Lung microvascular endothelial cell (primary cell): ENCODE results near the gene OPN1MW2. TPM values are rescaled to one million over a fixed set of nuclear protein-coding genes. Genes with fewer than 3 reads are reported as not detected.
"Not testable (repeated sequence)": the region's sequence is repeated elsewhere in the genome, so short reads cannot be mapped to it uniquely, and the experiment has no call there.

ENCODE experiments used
- DNase-seq, 2 donors: peaks; one replicate each; pipeline versions ENCODE4 v3.0.0 to v3.0.0-alpha.2; 2010; ENCODE audit warnings: low read depth in 2 of 2
- total RNA-seq: library from RNA; depleted of rRNA; stranded (reverse); fragments of >200 nt; gene quantifications from 2 replicates; pipeline ENCODE4 v1.2.1, GENCODE V29; 2014

The OPN1MW2 gene
- total RNA-seq = not detected in 2 replicates

DNA sequence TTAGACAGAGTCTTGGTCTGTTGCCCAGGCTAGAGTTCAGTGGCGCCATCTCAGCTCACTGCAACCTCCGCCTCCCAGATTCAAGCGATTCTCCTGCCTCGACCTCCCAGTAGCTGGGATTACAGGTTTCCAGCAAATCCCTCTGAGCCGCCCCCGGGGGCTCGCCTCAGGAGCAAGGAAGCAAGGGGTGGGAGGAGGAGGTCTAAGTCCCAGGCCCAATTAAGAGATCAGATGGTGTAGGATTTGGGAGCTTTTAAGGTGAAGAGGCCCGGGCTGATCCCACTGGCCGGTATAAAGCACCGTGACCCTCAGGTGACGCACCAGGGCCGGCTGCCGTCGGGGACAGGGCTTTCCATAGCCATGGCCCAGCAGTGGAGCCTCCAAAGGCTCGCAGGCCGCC, at the start of gene OPN1MW2:
Gene OPN1MW2, plus strand, starts transcription at position 301 of the 400 bp plus-strand sequence. Its CDS starts 60 bp downstream, at position 361.
- not testable (repeated sequence) for DNase-seq

DNA sequence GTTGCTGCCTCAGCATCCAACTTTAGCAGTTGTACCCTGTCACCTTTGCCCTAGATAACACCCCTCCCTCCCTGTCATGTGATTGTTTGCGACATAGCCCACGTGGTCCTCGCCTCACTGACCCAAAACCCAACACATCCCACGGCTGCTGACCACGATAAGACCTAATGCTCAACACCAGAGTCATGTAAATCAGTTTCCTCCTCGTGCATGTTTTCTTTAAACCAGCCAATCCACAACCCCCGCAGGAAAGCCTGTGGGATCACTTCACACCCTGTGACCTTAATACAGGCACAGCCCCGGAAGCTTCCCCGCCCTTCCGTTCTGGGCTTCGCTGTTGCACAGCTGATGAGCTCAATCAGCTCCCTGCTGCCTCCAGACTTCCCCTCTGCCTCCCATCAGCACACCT, 47.0 kb upstream of the OPN1MW2 start:
- DNase-seq = not testable (repeated sequence)

DNA sequence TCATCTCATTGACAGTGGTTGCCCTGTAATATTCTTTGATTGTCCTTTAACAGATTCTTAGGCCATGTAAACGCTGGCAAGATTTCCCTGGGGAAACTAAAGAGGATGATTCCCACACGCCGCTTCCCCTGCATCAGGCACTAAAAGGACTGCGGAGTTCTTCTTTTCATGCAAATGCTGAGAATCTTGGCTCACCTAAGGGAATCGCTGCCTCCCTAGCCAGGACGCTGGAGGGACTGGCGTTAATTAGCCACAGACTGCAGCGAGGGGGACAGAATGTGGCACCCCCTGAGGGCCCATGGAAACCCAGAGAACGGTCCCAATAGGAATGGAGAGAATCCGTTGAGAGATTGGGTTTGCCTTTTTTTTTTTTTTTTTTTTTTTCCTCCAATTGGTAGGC, 45.2 kb upstream of the OPN1MW2 start:
- DNase-seq = not testable (repeated sequence)

DNA sequence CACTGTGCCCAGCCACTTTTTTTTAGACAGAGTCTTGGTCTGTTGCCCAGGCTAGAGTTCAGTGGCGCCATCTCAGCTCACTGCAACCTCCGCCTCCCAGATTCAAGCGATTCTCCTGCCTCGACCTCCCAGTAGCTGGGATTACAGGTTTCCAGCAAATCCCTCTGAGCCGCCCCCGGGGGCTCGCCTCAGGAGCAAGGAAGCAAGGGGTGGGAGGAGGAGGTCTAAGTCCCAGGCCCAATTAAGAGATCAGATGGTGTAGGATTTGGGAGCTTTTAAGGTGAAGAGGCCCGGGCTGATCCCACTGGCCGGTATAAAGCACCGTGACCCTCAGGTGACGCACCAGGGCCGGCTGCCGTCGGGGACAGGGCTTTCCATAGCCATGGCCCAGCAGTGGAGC, 37.3 kb upstream of the OPN1MW2 start, which contains the start of gene OPN1MW:
Gene OPN1MW, plus strand, starts transcription at position 301 of the 400 bp plus-strand sequence. Its CDS starts 82 bp downstream, at position 383.
- DNase-seq = not testable (repeated sequence)

DNA sequence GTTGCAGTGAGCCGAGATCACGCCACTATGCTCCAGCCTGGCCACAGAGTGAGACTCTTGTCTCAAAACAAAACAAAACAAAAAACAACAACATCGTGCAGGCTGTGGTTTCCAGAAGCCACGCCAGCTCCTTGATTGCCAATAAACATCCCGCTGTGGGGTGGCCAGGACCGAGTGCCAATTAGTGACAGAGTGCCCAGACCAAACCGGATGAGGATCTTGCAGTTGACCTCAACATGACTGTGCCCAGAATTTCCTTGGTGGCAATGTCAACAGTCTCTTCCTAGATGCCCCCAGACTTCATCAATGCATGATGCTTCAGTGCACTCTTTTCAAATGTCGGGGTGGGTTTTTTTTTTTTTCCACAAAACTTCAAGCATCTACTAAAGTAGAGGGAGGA, 35.8 kb upstream of the OPN1MW2 start:
- DNase-seq = not testable (repeated sequence)

DNA sequence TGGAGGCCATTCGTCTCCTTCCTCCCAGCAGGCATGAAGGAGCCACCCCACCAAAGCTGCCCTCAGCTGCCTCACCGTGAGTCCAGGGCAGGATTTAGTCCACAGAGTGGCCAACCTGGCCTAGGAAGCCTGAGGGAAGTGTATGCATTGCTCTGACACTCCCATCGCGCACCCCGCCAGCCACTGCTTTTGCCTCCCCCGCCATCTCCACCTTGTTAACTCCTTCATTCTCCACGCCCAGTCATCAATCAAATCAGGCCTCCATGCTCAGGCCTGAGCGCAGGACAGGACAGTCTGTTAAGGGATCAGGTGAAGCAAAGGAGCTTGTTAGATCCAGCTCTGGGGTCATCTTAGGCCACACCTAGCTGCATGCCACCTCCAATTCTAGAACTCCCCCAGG, 26.7 kb upstream of the OPN1MW2 start:
- not testable (repeated sequence) for DNase-seq

DNA sequence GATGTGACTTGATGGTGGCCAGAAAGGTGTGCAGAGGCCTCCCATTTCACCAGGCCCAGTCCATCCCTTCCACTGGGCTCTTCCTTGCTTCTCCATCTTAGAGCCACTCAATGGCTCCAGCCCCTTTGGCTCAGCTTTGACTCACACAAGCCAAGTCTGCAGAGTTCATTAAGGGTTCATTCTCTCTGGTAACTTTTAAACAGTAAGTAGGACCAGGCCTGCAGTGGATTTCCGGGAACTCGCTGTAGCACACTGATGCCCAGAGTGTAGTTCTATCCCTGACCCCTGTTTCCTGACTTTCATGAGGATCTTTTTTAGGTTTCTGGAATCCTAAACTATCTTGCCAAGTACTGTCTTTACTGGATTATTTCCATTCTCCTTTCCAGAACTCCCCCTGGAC, 25.2 kb upstream of the OPN1MW2 start:
- not testable (repeated sequence) for DNase-seq

DNA sequence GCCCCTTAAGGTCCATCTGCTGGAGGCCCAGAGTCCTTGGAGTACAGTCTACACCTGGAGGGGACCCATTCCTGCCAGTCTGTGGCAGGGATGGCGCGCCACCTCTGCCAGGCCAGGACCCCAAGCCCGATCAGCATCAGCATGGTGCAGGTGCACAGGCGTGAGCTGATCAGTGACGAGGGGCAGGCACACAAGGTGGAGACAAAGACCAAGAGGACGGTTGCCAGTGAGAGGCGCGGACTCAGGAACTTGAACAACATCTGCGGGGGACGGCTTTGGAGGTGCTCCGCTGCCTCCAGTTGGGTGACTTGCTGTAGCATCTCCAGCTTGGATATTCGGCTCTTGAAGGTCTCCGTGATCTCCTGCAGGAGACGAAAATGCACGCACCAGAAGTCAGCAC, 23.1 kb upstream of the OPN1MW2 start:
- not testable (repeated sequence) for DNase-seq

DNA sequence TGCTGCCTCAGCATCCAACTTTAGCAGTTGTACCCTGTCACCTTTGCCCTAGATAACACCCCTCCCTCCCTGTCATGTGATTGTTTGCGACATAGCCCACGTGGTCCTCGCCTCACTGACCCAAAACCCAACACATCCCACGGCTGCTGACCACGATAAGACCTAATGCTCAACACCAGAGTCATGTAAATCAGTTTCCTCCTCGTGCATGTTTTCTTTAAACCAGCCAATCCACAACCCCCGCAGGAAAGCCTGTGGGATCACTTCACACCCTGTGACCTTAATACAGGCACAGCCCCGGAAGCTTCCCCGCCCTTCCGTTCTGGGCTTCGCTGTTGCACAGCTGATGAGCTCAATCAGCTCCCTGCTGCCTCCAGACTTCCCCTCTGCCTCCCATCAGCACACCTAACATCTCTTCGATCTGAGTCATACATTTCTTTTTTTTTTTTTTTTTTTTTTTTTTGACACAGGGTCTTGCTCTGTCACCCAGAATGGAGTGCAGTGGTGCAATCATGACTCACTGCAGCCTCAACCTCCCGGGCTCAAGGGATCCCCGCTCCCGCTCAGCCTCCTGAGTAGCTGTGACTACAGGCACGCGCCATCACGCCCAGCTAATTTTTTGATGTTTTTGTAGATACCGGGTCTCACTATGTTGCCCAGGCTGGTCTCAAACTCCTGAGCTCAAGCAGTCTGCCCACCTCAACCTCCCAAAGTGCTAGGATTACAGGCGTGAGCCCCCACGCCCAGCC, 9.7 kb upstream of the OPN1MW2 start:
- DNase-seq = not testable (repeated sequence)

DNA sequence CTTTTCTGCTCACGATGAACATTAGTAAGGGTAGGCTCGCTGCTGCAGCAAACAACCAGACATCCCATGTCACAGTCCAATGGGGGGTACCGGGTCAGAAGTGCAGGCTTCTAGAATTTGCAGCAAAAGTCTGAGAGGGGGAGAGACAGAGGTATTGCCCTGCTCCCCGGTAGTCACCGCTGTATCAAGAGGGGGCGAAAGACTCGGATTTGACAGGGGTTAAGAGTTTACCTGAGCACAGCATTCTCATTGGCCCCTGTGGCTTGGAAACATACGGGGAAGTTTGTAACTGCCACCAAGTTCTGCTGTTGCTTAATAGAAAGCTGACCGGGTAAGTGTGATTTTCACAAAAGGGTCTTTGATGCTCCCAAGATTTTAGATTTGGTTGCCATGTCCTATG, 8.5 kb upstream of the OPN1MW2 start:
- DNase-seq = not testable (repeated sequence)

DNA sequence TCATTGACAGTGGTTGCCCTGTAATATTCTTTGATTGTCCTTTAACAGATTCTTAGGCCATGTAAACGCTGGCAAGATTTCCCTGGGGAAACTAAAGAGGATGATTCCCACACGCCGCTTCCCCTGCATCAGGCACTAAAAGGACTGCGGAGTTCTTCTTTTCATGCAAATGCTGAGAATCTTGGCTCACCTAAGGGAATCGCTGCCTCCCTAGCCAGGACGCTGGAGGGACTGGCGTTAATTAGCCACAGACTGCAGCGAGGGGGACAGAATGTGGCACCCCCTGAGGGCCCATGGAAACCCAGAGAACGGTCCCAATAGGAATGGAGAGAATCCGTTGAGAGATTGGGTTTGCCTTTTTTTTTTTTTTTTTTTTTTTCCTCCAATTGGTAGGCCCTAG, 8.1 kb upstream of the OPN1MW2 start:
- not testable (repeated sequence) for DNase-seq

DNA sequence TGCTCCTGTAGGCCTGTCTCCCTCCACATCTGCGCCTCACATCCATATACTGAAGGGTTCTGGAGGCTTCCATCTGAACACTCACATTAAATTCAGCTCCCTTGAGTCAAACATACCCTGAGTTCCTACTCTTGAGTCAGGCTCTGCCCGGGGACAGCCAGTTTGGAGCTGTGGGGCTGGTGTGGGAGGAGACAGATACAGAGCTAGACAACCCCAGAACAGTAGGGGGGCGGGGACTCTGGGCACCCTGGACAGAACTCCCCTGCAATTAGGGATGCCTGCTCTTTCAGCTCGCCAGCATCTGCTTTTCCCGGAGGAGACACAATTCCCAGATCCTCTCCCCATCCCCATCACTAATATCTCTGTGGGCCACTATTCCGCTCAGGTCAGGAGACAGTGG, 5.7 kb downstream of the OPN1MW2 start:
- not testable (repeated sequence) for DNase-seq

DNA sequence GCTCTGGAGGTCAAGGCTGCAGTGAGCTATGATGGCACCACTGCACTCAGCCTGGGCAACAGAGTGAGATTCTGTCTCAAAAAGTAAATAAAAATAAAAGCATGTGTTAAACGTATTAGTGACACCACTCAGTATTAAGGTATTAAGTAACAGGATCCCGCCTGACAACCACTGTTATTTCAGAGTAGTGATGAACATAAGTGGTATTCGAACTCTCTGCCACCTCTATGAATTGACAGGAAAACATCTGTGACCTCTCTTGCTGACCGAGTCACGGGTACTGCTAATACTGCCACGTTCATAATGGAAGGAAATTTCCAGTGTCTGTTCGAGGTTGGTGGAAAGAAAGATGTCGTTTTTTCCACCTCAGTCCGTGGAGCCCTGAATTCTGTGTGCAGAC, 7.2 kb downstream of the OPN1MW2 start:
- DNase-seq = not testable (repeated sequence)

DNA sequence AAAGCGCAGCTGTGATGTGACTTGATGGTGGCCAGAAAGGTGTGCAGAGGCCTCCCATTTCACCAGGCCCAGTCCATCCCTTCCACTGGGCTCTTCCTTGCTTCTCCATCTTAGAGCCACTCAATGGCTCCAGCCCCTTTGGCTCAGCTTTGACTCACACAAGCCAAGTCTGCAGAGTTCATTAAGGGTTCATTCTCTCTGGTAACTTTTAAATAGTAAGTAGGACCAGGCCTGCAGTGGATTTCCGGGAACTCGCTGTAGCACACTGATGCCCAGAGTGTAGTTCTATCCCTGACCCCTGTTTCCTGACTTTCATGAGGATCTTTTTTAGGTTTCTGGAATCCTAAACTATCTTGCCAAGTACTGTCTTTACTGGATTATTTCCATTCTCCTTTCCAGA, 11.9 kb downstream of the OPN1MW2 start:
- DNase-seq = not testable (repeated sequence)

DNA sequence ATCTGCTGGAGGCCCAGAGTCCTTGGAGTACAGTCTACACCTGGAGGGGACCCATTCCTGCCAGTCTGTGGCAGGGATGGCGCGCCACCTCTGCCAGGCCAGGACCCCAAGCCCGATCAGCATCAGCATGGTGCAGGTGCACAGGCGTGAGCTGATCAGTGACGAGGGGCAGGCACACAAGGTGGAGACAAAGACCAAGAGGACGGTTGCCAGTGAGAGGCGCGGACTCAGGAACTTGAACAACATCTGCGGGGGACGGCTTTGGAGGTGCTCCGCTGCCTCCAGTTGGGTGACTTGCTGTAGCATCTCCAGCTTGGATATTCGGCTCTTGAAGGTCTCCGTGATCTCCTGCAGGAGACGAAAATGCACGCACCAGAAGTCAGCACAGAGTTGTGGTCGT, 14.1 kb downstream of the OPN1MW2 start:
- not testable (repeated sequence) for DNase-seq

DNA sequence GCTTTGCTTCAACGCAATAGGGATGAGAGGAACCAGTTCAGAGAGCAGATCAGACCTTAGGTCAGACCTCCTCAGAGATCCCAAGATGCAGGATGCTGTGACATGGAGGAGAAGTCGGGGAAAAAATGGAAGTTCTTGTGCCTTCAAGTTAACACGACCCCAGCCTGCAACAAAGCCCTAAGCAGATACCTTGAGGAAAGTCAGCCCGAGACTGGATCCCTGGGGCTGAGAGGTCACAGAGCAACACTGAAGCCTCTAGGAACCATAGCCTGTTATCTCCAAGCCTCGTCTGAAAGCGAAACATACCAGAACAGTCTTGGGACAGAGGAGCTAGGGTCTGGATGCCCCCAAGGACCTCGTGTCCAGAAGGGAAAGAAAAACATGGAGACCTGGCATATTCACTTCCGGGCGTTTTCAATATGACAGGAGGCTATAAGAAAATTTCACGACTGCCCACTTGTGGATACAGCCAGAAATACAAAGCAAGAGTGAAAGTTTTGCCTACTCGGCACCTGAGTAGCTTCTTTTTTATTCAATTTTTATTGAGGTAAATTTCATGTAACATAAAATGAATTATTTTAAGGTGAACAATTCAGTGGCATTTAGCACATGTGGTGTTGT, 19.5 kb downstream of the OPN1MW2 start:
- DNase-seq = not testable (repeated sequence)

DNA sequence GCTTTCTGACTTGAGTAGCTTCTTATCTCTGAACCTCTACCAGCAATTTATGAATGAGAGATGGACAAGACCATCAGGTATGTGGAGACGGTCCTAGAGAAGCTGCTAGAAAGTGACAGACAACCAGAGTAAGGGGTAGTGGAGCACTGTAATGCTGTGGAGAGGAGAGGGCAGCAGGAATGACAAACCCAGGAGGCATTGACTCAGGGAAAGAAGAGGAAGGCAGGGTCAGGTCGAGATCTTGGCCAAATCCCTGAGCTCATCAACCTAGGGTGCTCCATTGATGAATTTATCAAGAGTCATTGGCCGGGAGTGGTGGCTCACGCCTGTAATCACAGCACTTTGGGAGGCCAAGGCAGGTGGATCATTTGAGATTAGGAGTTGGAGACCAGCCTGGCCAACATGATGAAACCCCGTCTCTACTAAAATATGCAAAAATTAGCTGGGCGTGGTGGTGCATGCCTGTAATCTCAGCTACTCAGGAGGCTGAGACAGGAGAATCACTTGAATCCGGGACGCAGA, 20.5 kb downstream of the OPN1MW2 start:
- DNase-seq = not testable (repeated sequence)

DNA sequence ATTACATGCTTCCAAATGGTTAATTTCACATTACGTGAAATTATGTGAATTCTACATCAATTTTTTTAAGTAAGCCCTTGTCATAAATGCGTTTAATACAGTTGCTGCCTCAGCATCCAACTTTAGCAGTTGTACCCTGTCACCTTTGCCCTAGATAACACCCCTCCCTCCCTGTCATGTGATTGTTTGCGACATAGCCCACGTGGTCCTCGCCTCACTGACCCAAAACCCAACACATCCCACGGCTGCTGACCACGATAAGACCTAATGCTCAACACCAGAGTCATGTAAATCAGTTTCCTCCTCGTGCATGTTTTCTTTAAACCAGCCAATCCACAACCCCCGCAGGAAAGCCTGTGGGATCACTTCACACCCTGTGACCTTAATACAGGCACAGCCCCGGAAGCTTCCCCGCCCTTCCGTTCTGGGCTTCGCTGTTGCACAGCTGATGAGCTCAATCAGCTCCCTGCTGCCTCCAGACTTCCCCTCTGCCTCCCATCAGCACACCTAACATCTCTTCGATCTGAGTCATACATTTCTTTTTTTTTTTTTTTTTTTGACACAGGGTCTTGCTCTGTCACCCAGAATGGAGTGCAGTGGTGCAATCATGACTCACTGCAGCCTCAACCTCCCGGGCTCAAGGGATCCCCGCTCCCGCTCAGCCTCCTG, 28.0 kb downstream of the OPN1MW2 start:
- DNase-seq = not testable (repeated sequence)

DNA sequence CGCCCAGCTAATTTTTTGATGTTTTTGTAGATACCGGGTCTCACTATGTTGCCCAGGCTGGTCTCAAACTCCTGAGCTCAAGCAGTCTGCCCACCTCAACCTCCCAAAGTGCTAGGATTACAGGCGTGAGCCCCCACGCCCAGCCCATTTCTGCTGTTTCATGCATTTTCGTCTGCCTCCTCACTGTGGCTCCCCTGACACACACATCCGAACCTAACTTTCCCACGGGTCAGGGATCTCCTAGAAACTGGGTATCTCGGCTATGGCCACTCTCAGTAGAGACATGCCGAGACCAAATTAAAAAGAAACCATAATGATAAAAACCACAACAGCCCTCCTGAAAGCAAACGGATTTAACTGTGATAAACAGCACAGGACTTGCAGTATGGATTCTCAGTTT, 28.5 kb downstream of the OPN1MW2 start:
- DNase-seq = not testable (repeated sequence)

DNA sequence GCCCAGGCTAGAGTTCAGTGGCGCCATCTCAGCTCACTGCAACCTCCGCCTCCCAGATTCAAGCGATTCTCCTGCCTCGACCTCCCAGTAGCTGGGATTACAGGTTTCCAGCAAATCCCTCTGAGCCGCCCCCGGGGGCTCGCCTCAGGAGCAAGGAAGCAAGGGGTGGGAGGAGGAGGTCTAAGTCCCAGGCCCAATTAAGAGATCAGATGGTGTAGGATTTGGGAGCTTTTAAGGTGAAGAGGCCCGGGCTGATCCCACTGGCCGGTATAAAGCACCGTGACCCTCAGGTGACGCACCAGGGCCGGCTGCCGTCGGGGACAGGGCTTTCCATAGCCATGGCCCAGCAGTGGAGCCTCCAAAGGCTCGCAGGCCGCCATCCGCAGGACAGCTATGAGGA, 37.7 kb downstream of the OPN1MW2 start, which contains the start of gene OPN1MW3:
Gene OPN1MW3, plus strand, starts transcription at position 301 of the 400 bp plus-strand sequence. Its CDS starts 38 bp downstream, at position 339.
- not testable (repeated sequence) for DNase-seq

DNA sequence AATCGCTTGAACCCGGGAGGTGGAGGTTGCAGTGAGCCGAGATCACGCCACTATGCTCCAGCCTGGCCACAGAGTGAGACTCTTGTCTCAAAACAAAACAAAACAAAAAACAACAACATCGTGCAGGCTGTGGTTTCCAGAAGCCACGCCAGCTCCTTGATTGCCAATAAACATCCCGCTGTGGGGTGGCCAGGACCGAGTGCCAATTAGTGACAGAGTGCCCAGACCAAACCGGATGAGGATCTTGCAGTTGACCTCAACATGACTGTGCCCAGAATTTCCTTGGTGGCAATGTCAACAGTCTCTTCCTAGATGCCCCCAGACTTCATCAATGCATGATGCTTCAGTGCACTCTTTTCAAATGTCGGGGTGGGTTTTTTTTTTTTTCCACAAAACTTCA, 39.2 kb downstream of the OPN1MW2 start:
- DNase-seq = not testable (repeated sequence)

DNA sequence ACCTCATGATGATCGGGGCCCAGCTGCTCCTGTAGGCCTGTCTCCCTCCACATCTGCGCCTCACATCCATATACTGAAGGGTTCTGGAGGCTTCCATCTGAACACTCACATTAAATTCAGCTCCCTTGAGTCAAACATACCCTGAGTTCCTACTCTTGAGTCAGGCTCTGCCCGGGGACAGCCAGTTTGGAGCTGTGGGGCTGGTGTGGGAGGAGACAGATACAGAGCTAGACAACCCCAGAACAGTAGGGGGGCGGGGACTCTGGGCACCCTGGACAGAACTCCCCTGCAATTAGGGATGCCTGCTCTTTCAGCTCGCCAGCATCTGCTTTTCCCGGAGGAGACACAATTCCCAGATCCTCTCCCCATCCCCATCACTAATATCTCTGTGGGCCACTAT, 43.5 kb downstream of the OPN1MW2 start:
- DNase-seq = not testable (repeated sequence)
